GM12878 (cell line): ENCODE results near the gene CENPX. TPM values are rescaled to one million over a fixed set of nuclear protein-coding genes. Genes with fewer than 3 reads are reported as not detected.

Source experiments
- ATAC-seq: fragments of 200-7000 bp; cut with Tn5 transposase; 3 replicates; pipeline ENCODE4 v1.9.1; 2020; ENCODE audit warnings: mild to moderate bottlenecking, moderate library complexity
- BruUV-seq: library from RNA; stranded (reverse); fragments of 400-500 nt; replicated peaks from 2 replicates; lab custom pipeline; 2021; lab: Mats Ljungman, UMichigan
- CTCF ChIA-PET: fragments of 300-600 bp; sonication (Branson Sonifier 250); formaldehyde crosslinking; extraction: SDS; loops from one replicate; lab custom pipeline; 2021; ENCODE audit warnings: inconsistent platforms; lab: Yijun Ruan, JAX
- POLR2A ChIA-PET: fragments of 350-600 bp; formaldehyde crosslinking; extraction: SDS; loops from one replicate; lab custom pipeline; 2021; ENCODE audit warnings: inconsistent platforms; lab: Charles Lee
- RAD21 ChIA-PET: fragments of 300-600 bp; sonication (Branson Sonifier 250); formaldehyde crosslinking; loops from one replicate; lab custom pipeline; 2023; ENCODE audit warnings: antibody characterized with exemption; ENCODE audit not compliant: unreplicated experiment; lab: Charles Lee
- SMC1A ChIA-PET: fragments of 300-600 bp; sonication (Branson Sonifier 250); formaldehyde crosslinking; loops from one replicate; lab custom pipeline; 2023; ENCODE audit not compliant: unreplicated experiment, uncharacterized antibody; lab: Charles Lee
- DNase-seq: peaks from one replicate; pipeline ENCODE4 v3.0.0-alpha.2; 2011; ENCODE audit warnings: low read depth, low spot score
- FAIRE-seq: peaks from 3 replicates; lab custom pipeline; 2011; peaks lifted over from hg19 to GRCh38; lab: Jason Lieb, UNC
- H2AFZ ChIP-seq: 2 replicates; pipeline ENCODE4 v1.6.0; 2011; ENCODE audit warnings: low read depth, low read length, control low read depth; ENCODE audit not compliant: control insufficient read depth
- H3K27ac ChIP-seq: 2 replicates; pipeline ENCODE4 v1.5.1; 2011; ENCODE audit warnings: control low read depth; ENCODE audit not compliant: control insufficient read depth, insufficient read depth
- H3K27me3 ChIP-seq, 2 experiments: replicated peaks in 1 of 2; 2 replicates each; pipeline versions ENCODE4 v1.6.0 to v1.6.1; 2011; ENCODE audit warnings: low read length in 1 of 2; ENCODE audit not compliant: control insufficient read depth in 2 of 2, insufficient read depth in 2 of 2
- H3K36me3 ChIP-seq, 2 experiments: 2 replicates each; pipeline ENCODE4 v1.5.1; 2011; ENCODE audit warnings: low read length in 1 of 2; ENCODE audit not compliant: control insufficient read depth in 2 of 2, insufficient read depth in 2 of 2
- H3K4me1 ChIP-seq: 2 replicates; pipeline ENCODE4 v1.6.1; 2011; ENCODE audit warnings: mild to moderate bottlenecking, low read length, moderate library complexity, mixed read lengths; ENCODE audit not compliant: control insufficient read depth, insufficient read depth
- H3K4me2 ChIP-seq: 2 replicates; pipeline ENCODE4 v1.6.0; 2011; ENCODE audit warnings: control low read depth; ENCODE audit not compliant: control insufficient read depth, insufficient read depth
- H3K4me3 ChIP-seq: fragments of 200-600 bp; sonication (generic); 2 replicates; pipeline ENCODE4 v1.5.1; 2016
- H3K79me2 ChIP-seq: 2 replicates; pipeline ENCODE4 v1.6.0; 2011; ENCODE audit warnings: low read length; ENCODE audit not compliant: control insufficient read depth, insufficient read depth
- H3K9ac ChIP-seq: 2 replicates; pipeline ENCODE4 v1.8.0; 2011; ENCODE audit warnings: low read length, control low read depth, mixed read lengths; ENCODE audit not compliant: control insufficient read depth, insufficient read depth
- H3K9me3 ChIP-seq: replicated peaks from 3 replicates; pipeline ENCODE4 v1.5.1; 2011; ENCODE audit warnings: mild to moderate bottlenecking, low read length; ENCODE audit not compliant: control insufficient read depth, insufficient read depth
- H4K20me1 ChIP-seq: 2 replicates; pipeline ENCODE4 v1.6.0; 2011; ENCODE audit not compliant: control insufficient read depth, insufficient read depth
- BMI1 ChIP-seq: fragments of 450-650 bp; IDR thresholded peaks from 2 replicates; pipeline ENCODE4 v1.6.1; 2016; ENCODE audit warnings: mild to moderate bottlenecking, moderate library complexity, borderline replicate concordance
- CBFB ChIP-seq: IDR thresholded peaks from 2 replicates; pipeline ENCODE4 v1.6.1; 2016; ENCODE audit warnings: antibody characterized with exemption, low read depth
- FOS ChIP-seq: IDR thresholded peaks from 3 replicates; pipeline ENCODE4 v1.6.1; 2011; ENCODE audit warnings: borderline replicate concordance; ENCODE audit not compliant: insufficient read length; ENCODE audit errors: extremely low read depth
- FOXK2 ChIP-seq: fragments of 450-650 bp; IDR thresholded peaks from 2 replicates; pipeline ENCODE4 v1.6.1; 2017; ENCODE audit warnings: mild to moderate bottlenecking, moderate library complexity
- GATAD2B ChIP-seq: fragments of 450-650 bp; conservative IDR thresholded peaks from 2 replicates; pipeline ENCODE4 v1.6.1; 2017; ENCODE audit warnings: low read depth, mild to moderate bottlenecking, moderate library complexity
- KLF5 ChIP-seq: fragments of 450-650 bp; IDR thresholded peaks from 2 replicates; pipeline ENCODE4 v1.6.1; 2014; ENCODE audit warnings: mild to moderate bottlenecking; ENCODE audit not compliant: partially characterized antibody
- MYB ChIP-seq: fragments of 150-350 bp; IDR thresholded peaks from 2 replicates; pipeline ENCODE4 v1.6.1; 2014; ENCODE audit warnings: mild to moderate bottlenecking, low read depth, low read length, borderline replicate concordance
- NFIC ChIP-seq: IDR thresholded peaks from 2 replicates; pipeline ENCODE4 v1.6.1; 2012; ENCODE audit warnings: low read depth, mild to moderate bottlenecking, inconsistent platforms, low read length, moderate library complexity
- NR2C2 ChIP-seq: IDR thresholded peaks from 2 replicates; pipeline ENCODE4 v1.6.1; 2011; ENCODE audit warnings: borderline replicate concordance, low read depth; ENCODE audit not compliant: control insufficient read depth, insufficient read length
- RAD51 ChIP-seq: fragments of 450-650 bp; IDR thresholded peaks from 2 replicates; pipeline ENCODE4 v1.6.1; 2016; ENCODE audit warnings: moderate library complexity, mild to moderate bottlenecking, inconsistent platforms
- REST ChIP-seq: IDR thresholded peaks from 2 replicates; pipeline ENCODE4 v1.6.1; 2012; ENCODE audit warnings: mild to moderate bottlenecking, low read depth, low read length
- SREBF1 ChIP-seq: IDR thresholded peaks from 2 replicates; pipeline ENCODE4 v1.6.1; 2012; ENCODE audit warnings: mild to moderate bottlenecking, low read length
- ZBTB33 ChIP-seq: fragments of 450-650 bp; IDR thresholded peaks from 2 replicates; pipeline ENCODE4 v1.6.1; 2017; ENCODE audit warnings: mild to moderate bottlenecking
- WGBS: methylation state at CpG from one replicate; pipeline ENCODE4 v1.1.6; 2016; ENCODE audit warnings: low lambda C conversion rate; ENCODE audit not compliant: insufficient replicate concordance, insufficient coverage; ENCODE audit errors: missing lambda C conversion rate; 5-methylcytosine and 5-hydroxymethylcytosine counted together
- in situ Hi-C: fragments of 300-500 bp; cut with MboI; formaldehyde crosslinking; loops from 9 replicates; pipeline ENCODE4 v1.14.3; 2018; ENCODE audit warnings: mixed read lengths
- intact Hi-C: fragments of 100-400 bp; cut with micrococcal nuclease; formaldehyde crosslinking; loops from one replicate; pipeline ENCODE4 v1.14.2; 2022; ENCODE audit not compliant: unreplicated experiment
- polyA plus RNA-seq, 11 experiments: library from polyadenylated mRNA; depleted of rRNA in 4 of 11; unstranded in 6 of 11; stranded (reverse) in 5 of 11; fragments of >200 nt; fragmentation: Nextera tagmentation in 4 of 11; fragmentation: Illumina TruSeq in 1 of 11; extraction: Ambion mirVana in 4 of 11; extraction: Trizol in 1 of 11; gene quantifications; 1 replicate in 1 of 11; 2 replicates in 10 of 11; pipeline versions ENCODE4 v1.2.1 to v1.2.3, GENCODE V29; 2011 to 2016; ENCODE audit warnings: inconsistent platforms in 2 of 11, missing spikeins in 2 of 11, low read depth in 1 of 11
- total RNA-seq, 4 experiments: library from RNA; depleted of rRNA in 3 of 4; stranded (reverse); fragments of >200 nt in 3 of 4; fragmentation: Illumina TruSeq in 1 of 4; extraction: Trizol in 1 of 4; gene quantifications; 2 replicates each; pipeline versions ENCODE4 v1.2.1 to v1.2.3, GENCODE V29; 2013 to 2021
- TF ChIP-seq, protein P1 (sequence below): fragments of 450-650 bp; IDR thresholded peaks from 2 replicates; pipeline ENCODE4 v1.6.1; 2014; ENCODE audit warnings: mild to moderate bottlenecking
- TF ChIP-seq, protein P2 (sequence below): fragments of 450-650 bp; IDR thresholded peaks from 2 replicates; pipeline ENCODE4 v1.6.1; 2017; ENCODE audit warnings: mild to moderate bottlenecking, low read depth, inconsistent platforms; ENCODE audit not compliant: poor library complexity, severe bottlenecking

Gene CENPX
- total and polyA plus RNA-seq, 10 of the 15 experiments (the other 5 are each of a cell fraction or from before 2014, with no cell fraction given), result 11.7 to 182 (median 71.9) TPM

DNA sequence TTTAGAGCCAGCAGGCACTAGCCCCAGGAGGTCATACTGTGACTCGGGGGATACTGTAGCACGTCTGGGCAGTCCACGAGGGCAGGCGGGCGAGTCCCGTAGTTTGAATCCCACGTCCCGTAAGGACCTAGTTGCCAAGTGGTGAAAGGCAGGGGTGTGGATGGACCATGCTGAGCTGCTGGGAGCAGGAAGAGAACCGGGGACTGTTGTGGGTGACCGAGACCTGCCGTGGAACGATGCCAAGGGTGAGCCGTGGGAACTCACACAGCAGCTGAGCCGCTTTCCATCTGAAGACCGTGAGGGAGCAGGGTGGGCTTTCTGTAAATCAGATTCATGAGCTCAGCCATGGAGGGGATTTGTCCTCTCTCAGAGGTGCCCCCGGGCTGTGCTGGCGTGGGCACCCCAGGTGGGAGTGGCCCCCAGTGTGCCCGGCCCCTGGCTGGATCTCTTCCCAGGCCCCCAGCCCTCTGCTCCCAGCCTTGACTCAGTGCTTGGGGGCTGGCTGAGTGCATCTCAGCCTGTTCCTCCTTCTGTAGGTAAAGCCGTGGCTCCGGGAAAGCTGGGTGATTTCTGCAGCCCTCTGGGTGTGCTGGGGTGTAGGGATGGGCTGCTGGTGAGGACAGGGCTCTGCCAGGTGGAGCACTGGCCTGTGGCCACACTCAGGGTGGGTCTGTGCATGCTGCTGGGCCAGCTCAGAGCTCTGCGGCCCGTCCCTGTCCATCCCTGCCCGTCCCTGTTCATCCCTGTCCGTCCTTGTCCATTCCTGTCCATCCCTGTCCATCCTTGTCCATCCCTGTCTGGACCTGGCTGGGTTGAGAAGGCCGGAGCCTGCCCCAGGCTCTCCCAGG lies 31.6 kb downstream of the CENPX start:
- Histone ChIP-seq H3K27me3 (no peaks in the 10 kb centered on the region), H3K36me3 (no peaks in the 10 kb centered on the region; a peak in 2 of 4 replicates), H3K4me1 (no peaks in the 10 kb centered on the region), H4K20me1 (no peaks in the 10 kb centered on the region), H2AFZ (no peak overlapping the region), H3K9me3 (no peaks in the 10 kb centered on the region), H3K79me2 (no peaks in the 10 kb centered on the region), H3K4me3 (no peak overlapping the region), H3K9ac (no peak overlapping the region), H3K4me2 (no peak overlapping the region), H3K27ac (no peak overlapping the region)
- ChIA-PET RAD21 (no interaction called here), CTCF (no interaction called here), SMC1A (no interaction called here), POLR2A (no interaction called here)
- intact Hi-C loops (no loop called here), in situ Hi-C loops (no loop called here)
- FAIRE-seq, result no peak
- no peak for ATAC-seq
- no TSS peak for BruUV-seq
- 88% methylated on average over 25 of the region's 25 CpGs for WGBS
- no peak for DNase-seq
- TF ChIP-seq CBFB (no peak), MYB (no peak), GATAD2B (no peak), FOS (no peak), RAD51 (no peak), KLF5 (no peak), FOXK2 (no peak), ZBTB33 (no peak), SREBF1 (no peak), REST (no peak), NFIC (no peak), NR2C2 (no peak), BMI1 (no peak)
- TF ChIP-seq, protein P1, sequence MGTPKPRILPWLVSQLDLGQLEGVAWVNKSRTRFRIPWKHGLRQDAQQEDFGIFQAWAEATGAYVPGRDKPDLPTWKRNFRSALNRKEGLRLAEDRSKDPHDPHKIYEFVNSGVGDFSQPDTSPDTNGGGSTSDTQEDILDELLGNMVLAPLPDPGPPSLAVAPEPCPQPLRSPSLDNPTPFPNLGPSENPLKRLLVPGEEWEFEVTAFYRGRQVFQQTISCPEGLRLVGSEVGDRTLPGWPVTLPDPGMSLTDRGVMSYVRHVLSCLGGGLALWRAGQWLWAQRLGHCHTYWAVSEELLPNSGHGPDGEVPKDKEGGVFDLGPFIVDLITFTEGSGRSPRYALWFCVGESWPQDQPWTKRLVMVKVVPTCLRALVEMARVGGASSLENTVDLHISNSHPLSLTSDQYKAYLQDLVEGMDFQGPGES, result no peak
- TF ChIP-seq, protein P2, sequence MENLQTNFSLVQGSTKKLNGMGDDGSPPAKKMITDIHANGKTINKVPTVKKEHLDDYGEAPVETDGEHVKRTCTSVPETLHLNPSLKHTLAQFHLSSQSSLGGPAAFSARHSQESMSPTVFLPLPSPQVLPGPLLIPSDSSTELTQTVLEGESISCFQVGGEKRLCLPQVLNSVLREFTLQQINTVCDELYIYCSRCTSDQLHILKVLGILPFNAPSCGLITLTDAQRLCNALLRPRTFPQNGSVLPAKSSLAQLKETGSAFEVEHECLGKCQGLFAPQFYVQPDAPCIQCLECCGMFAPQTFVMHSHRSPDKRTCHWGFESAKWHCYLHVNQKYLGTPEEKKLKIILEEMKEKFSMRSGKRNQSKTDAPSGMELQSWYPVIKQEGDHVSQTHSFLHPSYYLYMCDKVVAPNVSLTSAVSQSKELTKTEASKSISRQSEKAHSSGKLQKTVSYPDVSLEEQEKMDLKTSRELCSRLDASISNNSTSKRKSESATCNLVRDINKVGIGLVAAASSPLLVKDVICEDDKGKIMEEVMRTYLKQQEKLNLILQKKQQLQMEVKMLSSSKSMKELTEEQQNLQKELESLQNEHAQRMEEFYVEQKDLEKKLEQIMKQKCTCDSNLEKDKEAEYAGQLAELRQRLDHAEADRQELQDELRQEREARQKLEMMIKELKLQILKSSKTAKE, result no peak
